ENCODE data around the gene POLR3G. TPM values are rescaled to one million over a fixed set of nuclear protein-coding genes. Genes with fewer than 3 reads are reported as not detected.

The POLR3G gene
- total RNA-seq, 3 donors from 2014 or later (not counting 1 experiment from before 2014, with no cell fraction given), result 0.40 to 1.4 (median 0.99) TPM

- H3K27me3 Mint-ChIP-seq (ENCODE audit: low read depth in 2 of 2), result no peaks in the 10 kb centered on the region
- ATAC-seq (no peak), DNase-seq (no peak)
- H3K27me3 ChIP-seq (ENCODE audit: control insufficient read depth, insufficient read depth, low read length), result no peaks in the 10 kb centered on the region
- no peaks in the 10 kb centered on the region for H3K9me3 Mint-ChIP-seq
- H3K27ac Mint-ChIP-seq, result no peak overlapping the region
- H3K36me3 ChIP-seq (ENCODE audit: control insufficient read depth, insufficient read depth, low read length), result no peaks in the 10 kb centered on the region
- peaks cover 5 to 6% of the 10 kb centered on the region in 2 donors for H3K4me1 Mint-ChIP-seq
- H3K4me3 ChIP-seq (ENCODE audit: low read length), result no peak overlapping the region
- H3K9me3 ChIP-seq (ENCODE audit: control insufficient read depth, insufficient read depth, low read length), result no peaks in the 10 kb centered on the region
- H3K27ac ChIP-seq (ENCODE audit: low read length), result no peak overlapping the region
- no peaks in the 10 kb centered on the region for H3K36me3 Mint-ChIP-seq
- intact Hi-C loops (cut with micrococcal nuclease), result no loop called here
- no peak for TF ChIP-seq CTCF (IDR thresholded peaks at IDR 0.05)
- H3K4me1 ChIP-seq (ENCODE audit: control insufficient read depth, insufficient read depth, low read length), result peaks cover 4% of the 10 kb centered on the region
- no peak overlapping the region for H3K4me3 Mint-ChIP-seq
Measured at GRCh38 chr5:90479611-90480385, 5.1 kb downstream of the POLR3G start.

GRCh38 chr5:90480699-90481098 is 6.0 kb downstream of the POLR3G start:
- Histone ChIP-seq H3K4me3 (ENCODE audit: low read length) (no peak overlapping the region), H3K27ac (ENCODE audit: low read length) (no peak overlapping the region), H3K27me3 (ENCODE audit: control insufficient read depth, insufficient read depth, low read length) (no peaks in the 10 kb centered on the region), H3K4me1 (ENCODE audit: control insufficient read depth, insufficient read depth, low read length) (no peaks in the 10 kb centered on the region), H3K36me3 (ENCODE audit: control insufficient read depth, insufficient read depth, low read length) (no peaks in the 10 kb centered on the region), H3K9me3 (ENCODE audit: control insufficient read depth, insufficient read depth, low read length) (no peaks in the 10 kb centered on the region)
- no peak overlapping the region for H3K4me3 Mint-ChIP-seq
- intact Hi-C loops (cut with micrococcal nuclease), result no loop called here
- WGBS (ENCODE audit: insufficient coverage), result 100% methylated on average over 1 of the region's 1 CpG
- no peaks in the 10 kb centered on the region for H3K4me1 Mint-ChIP-seq
- no peaks in the 10 kb centered on the region for H3K9me3 Mint-ChIP-seq
- DNase-seq (no peak), ATAC-seq (no peak)
- no peaks in the 10 kb centered on the region for H3K27me3 Mint-ChIP-seq (ENCODE audit: low read depth in 2 of 2)
- no peak for TF ChIP-seq CTCF (IDR thresholded peaks at IDR 0.05)
- H3K27ac Mint-ChIP-seq, result no peak overlapping the region
- H3K36me3 Mint-ChIP-seq, result no peaks in the 10 kb centered on the region

GRCh38 chr5:90483206-90483605 is 8.5 kb downstream of the POLR3G start:
- Histone ChIP-seq H3K4me3 (ENCODE audit: low read length) (no peak overlapping the region), H3K27me3 (ENCODE audit: control insufficient read depth, insufficient read depth, low read length) (no peaks in the 10 kb centered on the region), H3K9me3 (ENCODE audit: control insufficient read depth, insufficient read depth, low read length) (no peaks in the 10 kb centered on the region), H3K36me3 (ENCODE audit: control insufficient read depth, insufficient read depth, low read length) (no peaks in the 10 kb centered on the region), H3K4me1 (ENCODE audit: control insufficient read depth, insufficient read depth, low read length) (no peaks in the 10 kb centered on the region), H3K27ac (ENCODE audit: low read length) (no peak overlapping the region)
- Mint-ChIP-seq H3K36me3 (no peaks in the 10 kb centered on the region), H3K9me3 (no peaks in the 10 kb centered on the region), H3K4me1 (no peaks in the 10 kb centered on the region), H3K27me3 (ENCODE audit: low read depth in 2 of 2) (no peaks in the 10 kb centered on the region), H3K27ac (no peak overlapping the region), H3K4me3 (no peak overlapping the region)
- WGBS (ENCODE audit: insufficient coverage), result 96% methylated on average over 8 of the region's 8 CpGs
- ATAC-seq (no peak), DNase-seq (no peak)
- intact Hi-C loops (cut with micrococcal nuclease), result no loop called here
- TF ChIP-seq CTCF (IDR thresholded peaks at IDR 0.05), result no peak

- H3K36me3 ChIP-seq (ENCODE audit: control insufficient read depth, insufficient read depth, low read length), result no peaks in the 10 kb centered on the region
- no peaks in the 10 kb centered on the region for H3K9me3 Mint-ChIP-seq
- DNase-seq (no peak), ATAC-seq (no peak)
- H3K27me3 ChIP-seq (ENCODE audit: control insufficient read depth, insufficient read depth, low read length), result no peaks in the 10 kb centered on the region
- H3K4me3 Mint-ChIP-seq, result no peak overlapping the region
- no peak overlapping the region for H3K27ac Mint-ChIP-seq
- intact Hi-C loops (cut with micrococcal nuclease), result no loop called here
- H3K4me1 ChIP-seq (ENCODE audit: control insufficient read depth, insufficient read depth, low read length), result no peaks in the 10 kb centered on the region
- no peaks in the 10 kb centered on the region for H3K36me3 Mint-ChIP-seq
- H3K4me3 ChIP-seq (ENCODE audit: low read length), result no peak overlapping the region
- WGBS (ENCODE audit: insufficient coverage), result 100% methylated on average over 3 of the region's 3 CpGs
- no peaks in the 10 kb centered on the region for H3K27me3 Mint-ChIP-seq (ENCODE audit: low read depth in 2 of 2)
- H3K9me3 ChIP-seq (ENCODE audit: control insufficient read depth, insufficient read depth, low read length), result no peaks in the 10 kb centered on the region
- no peak for TF ChIP-seq CTCF (IDR thresholded peaks at IDR 0.05)
- no peaks in the 10 kb centered on the region for H3K4me1 Mint-ChIP-seq
- no peak overlapping the region for H3K27ac ChIP-seq (ENCODE audit: low read length)
Measured at GRCh38 chr5:90484540-90484939, 9.9 kb downstream of the POLR3G start.
